LNCaP clone FGC (cell line): ENCODE results near the gene SH3BP5.

Source experiments
- DNase-seq: peaks from one replicate; pipeline ENCODE4 v3.0.0-alpha.2; 2011; ENCODE audit warnings: low read depth
- H3K4me3 ChIP-seq: 2 replicates; pipeline ENCODE4 v1.5.1; 2011; ENCODE audit warnings: mild to moderate bottlenecking, low read depth, low read length, control low read depth
- TF ChIP-seq, protein P1 (sequence below): IDR thresholded peaks from 2 replicates; pipeline ENCODE4 v1.5.1; 2012; ENCODE audit warnings: mild to moderate bottlenecking; ENCODE audit not compliant: control insufficient read depth, insufficient read depth; ENCODE audit errors: extremely low read depth

The SH3BP5 gene

DNA sequence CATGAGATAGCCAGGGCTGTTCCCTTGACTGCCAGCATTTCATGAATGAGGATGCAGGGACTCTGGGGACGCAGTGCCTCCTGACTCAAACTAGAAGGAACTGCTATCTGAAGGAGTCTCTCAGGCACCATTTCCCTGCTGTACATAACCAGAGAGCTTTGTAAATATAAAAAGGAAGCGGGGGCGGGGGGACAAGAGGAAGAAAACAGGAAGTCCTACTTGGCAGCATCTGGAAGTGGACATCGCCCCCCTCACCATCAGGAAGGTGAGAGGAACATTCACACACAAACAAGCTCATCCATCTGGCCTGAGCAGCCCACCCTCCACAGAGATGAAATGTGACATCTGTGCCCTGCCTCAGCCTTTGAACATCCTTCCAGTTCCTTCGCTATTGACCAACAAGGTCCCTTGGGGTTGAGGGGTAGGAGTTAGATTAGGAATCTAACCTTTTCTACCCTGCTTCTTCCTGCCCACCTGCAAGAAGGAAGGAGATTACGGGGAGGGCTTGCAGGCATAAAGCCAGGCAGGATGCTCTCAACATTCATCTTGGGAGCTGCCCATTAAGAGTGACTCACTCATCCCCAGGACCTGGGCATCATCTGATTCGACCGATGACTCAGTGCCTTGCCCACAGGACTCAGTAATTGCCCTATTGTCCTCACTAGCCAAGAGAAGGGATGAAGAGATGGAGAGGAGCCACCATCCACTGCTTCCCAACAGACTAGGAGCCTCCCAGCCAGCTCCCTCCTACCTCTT lies 31.9 kb downstream of the SH3BP5 start:
- H3K4me3 ChIP-seq, result no peak overlapping the region

DNA sequence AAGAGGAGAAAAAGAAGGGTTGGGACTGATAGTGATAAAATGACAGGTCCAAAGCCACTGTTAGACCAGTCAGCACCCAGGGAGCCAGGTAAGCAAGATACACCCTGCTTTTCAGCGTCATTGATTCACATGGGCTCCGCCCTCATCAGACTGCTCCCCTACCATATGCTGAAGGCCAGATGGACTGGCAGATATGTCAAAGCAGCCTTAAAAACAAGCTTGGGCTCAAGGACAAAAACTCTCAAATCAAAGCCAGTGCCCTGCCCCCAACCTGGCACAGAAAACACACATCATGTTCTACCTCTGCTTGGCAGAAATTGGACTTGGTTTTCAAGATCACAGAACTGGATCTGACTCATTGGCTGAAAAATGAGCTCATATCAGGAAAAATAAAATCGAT lies 33.4 kb downstream of the SH3BP5 start:
- no peak for DNase-seq
- TF ChIP-seq, protein P1, sequence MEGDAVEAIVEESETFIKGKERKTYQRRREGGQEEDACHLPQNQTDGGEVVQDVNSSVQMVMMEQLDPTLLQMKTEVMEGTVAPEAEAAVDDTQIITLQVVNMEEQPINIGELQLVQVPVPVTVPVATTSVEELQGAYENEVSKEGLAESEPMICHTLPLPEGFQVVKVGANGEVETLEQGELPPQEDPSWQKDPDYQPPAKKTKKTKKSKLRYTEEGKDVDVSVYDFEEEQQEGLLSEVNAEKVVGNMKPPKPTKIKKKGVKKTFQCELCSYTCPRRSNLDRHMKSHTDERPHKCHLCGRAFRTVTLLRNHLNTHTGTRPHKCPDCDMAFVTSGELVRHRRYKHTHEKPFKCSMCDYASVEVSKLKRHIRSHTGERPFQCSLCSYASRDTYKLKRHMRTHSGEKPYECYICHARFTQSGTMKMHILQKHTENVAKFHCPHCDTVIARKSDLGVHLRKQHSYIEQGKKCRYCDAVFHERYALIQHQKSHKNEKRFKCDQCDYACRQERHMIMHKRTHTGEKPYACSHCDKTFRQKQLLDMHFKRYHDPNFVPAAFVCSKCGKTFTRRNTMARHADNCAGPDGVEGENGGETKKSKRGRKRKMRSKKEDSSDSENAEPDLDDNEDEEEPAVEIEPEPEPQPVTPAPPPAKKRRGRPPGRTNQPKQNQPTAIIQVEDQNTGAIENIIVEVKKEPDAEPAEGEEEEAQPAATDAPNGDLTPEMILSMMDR, result no peak
- H3K4me3 ChIP-seq, result no peak overlapping the region

More for the DNA sequence above, 31.9 kb downstream of the SH3BP5 start:
- TF ChIP-seq, protein P1, result no peak
- DNase-seq, result no peak

DNA sequence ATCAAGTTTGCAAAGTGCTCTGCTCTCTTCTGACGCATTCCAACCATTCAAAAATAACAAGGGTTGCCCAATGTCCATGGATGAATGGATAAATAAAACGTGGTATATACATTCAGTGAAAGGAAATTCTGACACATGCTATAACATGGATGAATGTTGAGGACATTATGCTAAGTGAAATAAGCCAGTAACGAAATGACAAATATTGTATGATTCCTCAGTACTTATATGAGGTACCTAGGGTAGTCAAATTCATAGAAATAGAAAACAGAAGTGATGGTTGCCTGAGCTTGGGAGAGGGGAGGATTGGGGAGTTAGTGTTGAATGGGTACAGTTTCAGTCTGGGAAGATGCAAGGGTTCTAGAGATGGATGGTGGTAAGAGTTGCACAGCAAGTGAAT lies 33.9 kb downstream of the SH3BP5 start:
- DNase-seq, result no peak
- TF ChIP-seq, protein P1, result no peak
- H3K4me3 ChIP-seq, result no peak overlapping the region

DNA sequence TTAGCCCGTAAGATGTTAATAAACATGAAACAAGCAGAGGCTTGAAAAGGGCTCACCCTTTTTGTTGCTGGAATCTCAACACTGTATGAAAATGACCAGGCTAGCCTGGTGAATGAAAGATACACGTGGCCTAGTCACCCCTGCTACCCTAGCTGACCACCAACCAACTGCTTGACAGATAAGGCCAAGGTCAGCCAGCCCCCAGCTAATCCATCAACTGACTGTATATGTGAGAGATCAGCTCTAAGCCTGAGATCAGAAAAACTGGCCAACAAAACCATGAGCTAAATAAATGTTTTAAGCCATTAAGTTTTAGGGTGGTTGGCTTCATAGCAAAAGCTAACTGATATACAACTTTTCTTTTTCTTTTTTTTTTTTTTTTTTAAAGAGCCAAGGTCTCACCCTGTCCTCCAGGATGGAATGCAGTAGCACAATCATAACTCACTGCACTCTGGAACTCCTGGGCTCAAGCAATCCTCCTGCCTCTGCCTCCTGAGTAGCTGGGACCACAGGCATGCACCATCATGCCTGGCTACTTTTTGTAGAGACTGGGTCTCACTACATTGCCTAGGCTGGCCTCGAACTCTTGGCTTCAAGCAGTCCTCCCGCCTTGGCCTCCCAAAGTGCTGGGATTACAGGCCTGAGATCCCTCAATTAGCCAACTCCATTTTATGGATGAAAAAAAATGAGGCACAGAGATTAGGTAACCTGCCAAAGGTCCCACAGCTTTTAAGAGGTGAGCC lies 34.6 kb downstream of the SH3BP5 start:
- no peak overlapping the region for H3K4me3 ChIP-seq
- no peak for DNase-seq
- TF ChIP-seq, protein P1, result no peak

DNA sequence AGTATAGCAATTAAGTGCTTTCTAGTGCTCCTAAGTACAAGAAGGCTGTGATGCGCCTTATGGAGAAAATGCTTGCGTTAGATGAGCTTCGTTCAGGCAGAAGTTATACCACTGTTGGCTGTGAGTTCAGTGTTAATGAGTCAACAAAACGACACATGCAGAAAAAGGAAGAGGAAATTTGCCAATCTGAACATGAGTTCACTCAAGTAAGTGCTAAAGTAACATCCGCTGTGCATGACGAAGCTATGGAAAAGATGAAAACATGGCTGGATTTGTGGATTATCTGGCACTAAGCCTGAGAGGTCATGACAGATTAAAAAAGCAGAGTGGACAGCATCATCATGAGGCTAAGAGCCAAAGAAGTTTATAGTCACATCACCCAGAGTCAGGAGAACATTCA lies 36.9 kb downstream of the SH3BP5 start:
- H3K4me3 ChIP-seq, result no peak overlapping the region
- TF ChIP-seq, protein P1, result no peak
- DNase-seq, result no peak

DNA sequence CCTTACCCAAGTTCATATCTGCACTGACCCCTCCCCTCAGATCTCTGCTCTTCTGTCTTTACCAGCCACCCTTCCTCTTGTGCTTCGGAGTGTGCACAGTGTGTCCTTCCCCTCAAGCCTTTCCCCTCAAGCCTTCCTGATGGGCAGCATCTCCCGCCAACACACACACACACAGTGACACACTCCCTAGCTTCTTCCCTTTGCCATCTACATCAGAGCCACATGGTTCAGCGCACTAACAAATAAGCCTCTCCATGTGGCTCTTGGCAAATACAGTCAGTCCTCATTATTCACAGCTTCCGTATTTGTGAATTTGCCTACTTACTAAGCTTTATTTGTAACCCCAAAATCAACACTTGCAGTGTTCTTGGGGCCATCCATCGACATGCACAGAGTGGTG lies 37.5 kb downstream of the SH3BP5 start:
- no peak for DNase-seq
- TF ChIP-seq, protein P1, result no peak
- no peak overlapping the region for H3K4me3 ChIP-seq
